RCC 7860 (cell line): ENCODE data around the gene RPL13A.
A peak's percentile ranks its signal among the peaks of the same experiment; 100 is the strongest.
"Not testable (repeated sequence)": the region's sequence is repeated elsewhere in the genome, so short reads cannot be mapped to it uniquely, and the experiment has no call there.

ENCODE experiments used
- DNase-seq: peaks from one replicate; pipeline ENCODE4 v3.0.0-alpha.2; 2015; ENCODE audit warnings: low spot score
- FAIRE-seq: peaks from 2 replicates; lab custom pipeline; 2012; peaks lifted over from hg19 to GRCh38; lab: Jason Lieb, UNC

RPL13A gene

DNA sequence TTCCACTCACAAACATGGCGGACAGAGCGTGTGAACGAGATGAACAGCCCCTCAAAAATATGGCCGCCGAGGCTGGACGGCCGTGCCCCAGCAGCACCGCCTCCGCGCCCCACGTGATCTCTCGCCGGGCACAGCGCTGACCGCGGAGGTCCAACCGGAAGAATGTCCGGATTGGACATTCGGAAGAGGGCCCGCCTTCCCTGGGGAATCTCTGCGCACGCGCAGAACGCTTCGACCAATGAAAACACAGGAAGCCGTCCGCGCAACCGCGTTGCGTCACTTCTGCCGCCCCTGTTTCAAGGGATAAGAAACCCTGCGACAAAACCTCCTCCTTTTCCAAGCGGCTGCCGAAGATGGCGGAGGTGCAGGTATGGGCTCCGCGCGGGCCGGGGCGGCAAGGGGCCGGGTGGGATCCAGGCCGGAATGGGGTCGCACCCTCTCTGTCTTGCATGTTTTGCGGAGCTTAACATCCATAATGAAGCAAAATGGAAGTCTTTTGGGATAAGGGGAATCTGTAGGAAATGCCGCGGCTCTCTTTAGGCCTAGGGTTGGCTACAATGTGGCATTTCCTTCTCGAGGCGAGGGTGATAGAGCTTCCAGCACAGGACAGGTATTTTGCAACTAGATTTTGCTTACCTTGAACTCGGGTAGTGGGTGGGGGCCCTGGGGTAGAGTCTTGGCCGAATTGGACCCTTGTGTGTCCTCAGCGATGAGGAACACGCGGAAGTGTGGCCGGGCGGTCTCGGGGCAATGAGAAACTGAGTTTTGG, at the start of gene RPL13A:
Gene RPL13A (plus strand): TSS at position 332 of the 769 bp plus-strand sequence. CDS start 22 bp downstream, at position 354.
- FAIRE-seq (peak; percentile 79), DNase-seq (peak; percentile 95)

DNA sequence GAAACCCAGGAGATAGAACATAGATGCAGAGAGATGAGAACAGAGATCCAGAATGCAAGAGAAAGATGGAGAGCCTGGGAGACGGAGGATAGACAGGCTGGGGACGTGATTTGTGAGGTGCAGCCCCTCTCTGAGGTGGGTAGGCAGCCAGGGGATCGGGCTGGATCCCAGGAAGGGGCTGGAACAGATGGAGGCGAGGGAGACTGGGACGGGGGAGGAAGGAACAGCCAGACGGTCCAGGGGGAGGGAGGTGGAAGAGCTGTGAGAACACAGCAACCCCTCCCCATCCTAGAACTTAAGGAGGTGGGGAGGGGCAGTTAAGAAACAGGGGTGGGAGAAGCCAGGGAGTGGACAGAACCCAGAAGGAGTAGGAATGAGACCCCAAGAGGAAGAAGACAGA, 49.1 kb upstream of the RPL13A start:
- FAIRE-seq: no peak

DNA sequence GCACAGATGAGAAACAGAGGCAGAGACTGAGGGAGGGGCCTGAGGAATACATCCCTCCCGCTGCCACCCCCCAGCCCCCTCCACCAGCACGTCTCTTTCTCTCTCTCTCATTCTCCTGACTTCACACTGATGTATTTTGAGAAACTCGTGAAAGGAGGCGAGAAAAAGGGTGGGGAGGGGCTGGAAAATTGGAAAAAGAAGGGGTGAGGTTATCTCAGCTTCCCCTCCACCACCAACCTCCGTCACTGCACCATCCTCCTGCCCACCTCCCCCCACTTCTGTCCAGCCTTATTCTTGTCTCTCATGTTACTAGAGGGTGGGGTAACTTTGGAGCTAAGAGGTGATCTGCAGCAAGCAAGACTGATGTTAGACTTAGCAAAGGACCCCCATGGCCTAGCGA, 47.6 kb upstream of the RPL13A start:
- DNase-seq (no peak), FAIRE-seq (no peak)

More for the DNA sequence above, 49.1 kb upstream of the RPL13A start:
- DNase-seq: no peak

DNA sequence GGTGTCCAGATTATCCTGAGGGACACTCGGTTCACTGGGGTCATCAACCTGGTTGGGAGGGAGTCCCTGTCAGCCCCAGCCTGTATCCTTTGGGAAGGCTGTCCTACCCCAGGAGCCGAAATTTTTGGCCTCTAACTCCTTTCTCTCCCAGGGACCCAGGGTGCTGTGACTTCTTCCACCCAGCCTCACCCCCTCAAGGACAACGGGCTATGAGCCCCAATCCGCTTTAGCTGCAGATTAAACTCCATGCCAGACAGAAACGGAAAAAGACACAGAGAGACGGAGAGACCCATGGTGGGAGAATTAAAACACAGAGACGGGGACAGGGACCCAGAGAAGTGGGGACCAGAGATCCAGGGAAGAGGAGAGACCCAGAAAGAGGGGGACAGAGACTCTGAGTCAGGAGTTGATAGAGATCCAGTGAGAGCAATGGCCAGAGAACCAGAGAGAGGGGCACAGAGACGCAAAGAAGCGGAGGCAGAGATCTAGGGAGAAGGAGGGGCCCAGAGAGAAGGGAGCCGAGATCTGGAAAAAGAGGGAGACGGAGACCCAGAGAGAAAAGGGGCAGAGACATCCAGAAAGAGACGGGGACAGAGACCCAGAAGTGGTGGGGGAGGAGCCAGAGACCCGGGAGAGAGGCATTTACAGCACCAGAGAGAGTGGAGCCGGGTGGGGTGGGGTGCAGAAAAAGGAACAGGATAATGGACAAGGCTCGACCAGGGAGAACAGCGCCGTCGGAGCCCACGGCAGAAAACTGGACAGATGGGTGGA, 46.8 kb upstream of the RPL13A start:
- no peak for FAIRE-seq

DNA sequence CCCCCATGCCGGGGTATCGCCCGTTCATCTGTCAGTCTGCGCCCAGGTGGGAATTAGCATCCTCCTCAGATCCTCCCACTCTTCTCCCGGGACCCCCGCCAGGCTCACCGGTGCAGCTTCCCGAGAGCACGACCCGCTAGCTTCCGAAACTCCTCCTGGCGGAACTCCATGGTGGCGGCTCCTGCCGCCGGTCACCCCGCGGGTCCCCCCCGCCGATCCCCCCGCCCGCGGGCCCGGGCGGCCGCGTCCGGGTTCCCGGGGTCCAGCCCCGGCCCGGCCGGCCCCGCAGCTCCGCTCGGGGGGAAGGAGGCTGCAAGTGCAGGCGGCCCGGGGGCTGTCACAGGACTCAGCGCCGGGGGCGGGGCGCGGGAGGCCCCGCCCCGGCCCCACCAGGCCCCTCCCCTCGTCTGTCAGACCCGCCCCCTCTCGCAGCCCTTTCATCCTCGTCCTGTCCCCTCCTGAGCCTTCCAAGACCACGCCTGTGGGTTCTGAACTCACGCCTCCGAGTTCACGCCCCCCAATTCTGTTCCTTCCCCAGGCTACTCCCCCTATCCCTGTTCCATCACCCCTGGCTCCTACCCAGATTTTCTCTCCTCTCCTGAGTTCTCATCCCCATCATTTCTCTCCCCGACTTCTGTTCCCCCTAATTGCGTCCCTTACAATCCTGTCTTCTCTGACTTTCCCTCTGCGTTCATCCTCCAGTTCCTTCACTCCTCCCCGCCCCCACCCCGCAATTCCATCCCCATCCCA, 46.0 kb upstream of the RPL13A start, which contains the start of gene SLC17A7:
Gene SLC17A7 (minus strand): TSS at position 318 of the 750 bp plus-strand sequence. CDS start 148 bp downstream, at position 170.
- DNase-seq (no peak), FAIRE-seq (no peak)

More for the DNA sequence above, 46.8 kb upstream of the RPL13A start:
- no peak for DNase-seq

DNA sequence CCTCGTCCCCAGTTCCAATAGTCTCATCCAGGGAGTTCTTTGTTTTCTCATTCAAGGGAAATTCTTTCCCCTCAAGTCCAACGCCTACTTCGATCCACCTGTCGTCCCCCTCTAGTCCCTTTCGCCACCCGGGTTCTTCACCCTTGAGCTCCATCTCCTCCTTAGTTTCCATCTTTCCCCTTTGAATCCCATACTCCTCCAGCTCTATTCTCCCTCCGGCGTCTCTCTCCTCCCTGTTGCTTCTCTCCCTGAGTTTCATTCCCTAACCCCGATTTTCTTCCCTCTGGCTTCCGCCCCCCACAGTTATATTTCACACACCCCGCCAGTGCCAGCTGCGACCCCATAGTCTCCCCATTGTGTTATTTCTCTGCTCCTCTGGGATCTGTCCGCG, 45.5 kb upstream of the RPL13A start:
- DNase-seq (no peak), FAIRE-seq (no peak)

DNA sequence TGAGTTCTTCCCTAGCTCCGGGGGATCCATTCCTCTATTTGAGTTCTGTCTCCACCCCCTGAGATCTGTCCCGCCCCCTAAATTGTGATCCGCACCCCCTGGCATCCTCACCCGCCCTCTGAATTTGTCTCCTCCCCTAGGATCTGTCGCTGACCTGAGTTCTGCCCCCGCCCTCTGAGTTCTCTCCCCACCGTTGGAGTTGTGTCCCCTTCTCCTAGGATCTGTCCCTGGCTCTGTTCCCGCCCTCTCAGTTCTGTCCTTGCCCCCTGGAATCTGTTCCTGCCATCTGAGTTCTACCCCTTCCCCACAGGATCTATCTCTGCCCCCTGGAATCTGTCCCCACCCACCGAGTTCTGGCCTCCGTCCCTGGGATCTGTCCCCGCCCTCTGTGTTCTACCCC, 45.1 kb upstream of the RPL13A start:
- FAIRE-seq (no peak), DNase-seq (no peak)

DNA sequence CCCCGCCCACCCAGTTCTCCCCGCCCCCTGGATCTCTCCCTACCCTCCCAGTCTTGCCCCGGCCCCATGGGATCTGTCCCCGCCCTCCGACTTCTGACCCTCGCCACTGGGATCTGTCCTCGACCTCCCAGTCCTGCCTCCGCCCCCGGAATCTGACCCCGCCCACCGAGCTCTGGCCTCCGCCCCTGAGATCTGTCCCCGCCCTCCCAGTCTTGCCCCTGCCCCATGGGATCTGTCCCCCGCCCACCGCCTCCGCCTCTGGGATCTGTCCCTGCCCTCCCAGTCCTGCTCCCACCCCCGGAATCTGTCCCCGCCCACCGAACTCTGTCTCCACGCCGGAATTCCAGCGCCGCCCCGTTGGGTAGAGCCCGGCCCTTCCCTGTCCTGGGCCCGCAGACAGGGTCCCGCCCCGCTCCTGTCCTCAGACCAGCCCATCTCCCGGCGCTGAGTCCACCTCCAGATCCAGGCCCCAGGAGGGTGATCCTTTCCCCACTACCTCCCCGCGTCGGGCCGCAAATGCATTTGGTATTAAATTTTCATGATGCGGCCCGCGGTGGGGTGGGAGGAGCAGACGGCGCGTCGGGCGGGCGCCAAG, 44.5 kb upstream of the RPL13A start:
- FAIRE-seq: no peak
- DNase-seq: peak; percentile 39

DNA sequence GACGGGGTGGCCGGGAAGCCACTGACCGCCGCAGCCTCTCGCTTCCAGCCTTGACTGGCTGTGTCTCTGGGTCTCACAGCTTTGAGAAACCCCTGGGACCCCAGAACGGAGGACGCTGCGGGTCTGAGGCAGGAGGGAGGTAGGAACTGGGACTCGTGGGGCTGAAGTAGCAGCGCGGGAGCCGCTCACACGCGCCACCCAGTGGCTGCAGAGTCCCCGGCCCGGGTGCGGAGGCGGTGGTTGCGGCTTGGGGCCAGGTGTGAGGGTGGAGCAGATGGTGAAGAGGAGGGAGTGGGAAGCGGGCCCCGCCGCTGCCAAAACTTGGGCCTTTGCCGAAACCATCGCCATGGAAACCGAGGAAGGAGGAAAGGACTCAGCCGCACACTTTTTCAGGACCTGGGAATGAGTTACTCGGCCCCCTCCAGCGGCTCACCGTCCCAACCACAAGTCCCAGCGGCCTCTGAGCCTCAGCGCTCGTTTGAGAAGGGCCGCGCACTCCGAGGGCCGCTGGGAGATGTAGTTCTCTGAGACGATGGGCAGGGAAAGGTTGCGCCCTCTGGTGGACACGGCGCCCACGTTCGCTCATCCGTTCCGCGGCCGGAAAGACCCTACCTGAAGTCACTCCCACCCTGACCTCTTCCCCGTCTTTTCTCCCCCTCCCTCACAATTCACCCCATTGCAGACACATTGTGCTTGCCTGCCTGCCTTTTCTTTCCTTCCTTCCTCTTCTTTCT, 43.9 kb upstream of the RPL13A start:
- peak; percentile 78 for DNase-seq
- no peak for FAIRE-seq

DNA sequence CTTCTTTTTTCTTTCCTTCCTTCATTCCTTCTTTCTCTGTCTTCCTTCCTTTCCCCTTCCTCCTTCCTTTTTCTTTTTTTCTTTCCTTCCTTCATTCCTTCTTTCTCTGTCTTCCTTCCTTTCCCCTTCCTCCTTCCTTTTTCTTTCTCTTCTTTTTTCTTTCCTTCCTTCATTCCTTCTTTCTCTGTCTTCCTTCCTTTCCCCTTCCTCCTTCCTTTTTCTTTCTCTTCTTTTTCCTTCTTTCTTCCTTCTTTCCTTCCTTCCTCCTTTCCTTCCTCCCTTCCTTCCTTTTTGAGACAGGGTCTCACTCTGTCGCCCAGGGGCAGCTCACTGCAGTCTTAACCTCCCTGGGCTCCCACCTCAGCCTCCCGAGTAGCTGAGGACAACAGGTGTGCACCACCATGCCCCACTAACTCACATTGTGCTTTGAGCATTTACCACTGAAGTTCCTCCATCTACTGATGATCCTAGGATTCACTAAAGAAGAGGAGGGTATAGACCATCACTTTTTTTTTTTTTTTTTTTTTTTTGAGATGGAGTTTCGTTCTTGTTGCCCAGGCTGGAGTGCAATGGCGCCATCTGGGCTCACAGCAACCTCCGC, 43.2 kb upstream of the RPL13A start:
- FAIRE-seq, DNase-seq: not testable (repeated sequence)

DNA sequence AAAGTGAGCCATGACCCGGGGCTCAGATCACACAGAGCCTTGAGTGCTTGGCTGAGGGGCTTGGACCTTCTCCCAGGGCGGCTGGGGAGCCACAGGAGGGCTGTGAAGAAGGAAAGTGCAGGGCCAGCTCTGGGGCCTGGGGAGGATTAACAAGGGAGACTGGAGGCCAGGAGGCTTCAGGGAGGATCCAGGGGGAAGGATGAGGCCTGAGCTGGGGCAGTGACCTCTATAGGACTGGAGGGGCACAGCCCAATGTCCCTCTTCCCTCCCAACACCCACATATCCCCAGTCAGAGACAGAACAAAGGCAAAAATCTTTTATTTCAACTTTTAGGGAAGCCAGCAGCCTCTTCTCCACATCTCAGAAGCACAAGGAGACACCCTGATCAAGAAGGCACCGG, 41.4 kb upstream of the RPL13A start:
- DNase-seq (no peak), FAIRE-seq (no peak)

DNA sequence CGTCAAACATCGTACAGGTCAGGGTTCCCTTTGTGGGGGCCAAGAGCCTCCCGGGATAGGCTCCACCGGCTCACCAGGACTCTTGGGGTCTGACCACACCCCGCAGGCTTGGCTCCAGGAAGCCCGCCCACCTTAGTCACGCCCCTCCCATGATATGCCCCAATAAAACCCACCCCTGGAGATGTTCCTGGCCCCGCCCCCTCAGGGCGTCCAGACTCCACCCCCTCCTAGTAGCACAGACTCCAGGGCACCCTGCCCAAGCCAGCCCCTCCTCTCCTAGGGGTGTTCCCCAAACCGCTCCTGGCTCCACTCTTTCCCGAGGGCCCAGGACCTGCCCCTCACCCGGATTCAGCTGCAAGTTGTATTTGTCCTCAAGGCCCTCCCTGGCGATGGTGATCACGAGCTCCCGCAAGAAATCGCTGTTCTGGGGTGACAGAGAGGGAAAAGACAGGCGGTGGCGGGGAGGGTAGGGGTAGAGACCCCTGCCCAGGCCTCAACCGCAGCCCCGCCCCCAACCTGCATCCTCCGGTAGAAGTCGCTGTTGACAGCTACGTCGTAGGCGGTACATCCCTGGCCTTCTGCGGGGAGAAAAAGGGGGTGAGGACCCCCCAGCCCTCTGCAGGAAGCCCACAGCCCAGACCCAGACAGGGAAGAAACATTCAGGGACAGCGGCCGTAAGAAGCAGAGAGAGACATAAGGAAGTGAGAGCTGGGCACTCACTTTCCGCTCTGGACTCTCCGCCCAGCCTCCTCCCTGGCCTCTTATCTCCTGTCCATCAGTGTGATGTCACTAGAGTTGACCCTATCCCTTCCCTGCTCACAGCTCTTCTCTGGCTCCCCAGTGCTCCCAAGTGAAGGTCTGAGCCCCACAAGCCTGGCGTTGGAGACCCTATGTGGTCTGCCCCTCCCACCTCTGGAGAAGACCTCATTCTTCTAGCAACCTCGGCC, 39.6 kb upstream of the RPL13A start:
- DNase-seq: no peak

DNA sequence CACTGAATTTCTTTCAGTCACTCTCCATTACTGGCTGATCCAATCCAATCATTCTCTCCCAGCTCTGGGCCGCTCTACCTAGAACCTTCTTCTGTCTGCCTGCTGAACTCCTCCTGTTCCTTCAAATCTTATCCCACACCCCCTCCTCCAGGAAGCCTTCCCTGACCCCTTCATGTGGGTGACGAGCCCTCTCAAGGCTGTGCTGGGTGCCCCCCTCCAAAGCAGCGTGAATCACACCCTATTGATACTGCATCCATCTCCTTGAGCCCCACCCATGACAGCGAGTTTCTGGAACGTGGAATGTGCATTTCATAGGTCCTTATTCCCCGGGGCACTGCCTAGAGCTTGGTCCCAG, 39.0 kb upstream of the RPL13A start:
- no peak for DNase-seq
- no peak for FAIRE-seq

More for the DNA sequence above, 39.6 kb upstream of the RPL13A start:
- no peak for FAIRE-seq

DNA sequence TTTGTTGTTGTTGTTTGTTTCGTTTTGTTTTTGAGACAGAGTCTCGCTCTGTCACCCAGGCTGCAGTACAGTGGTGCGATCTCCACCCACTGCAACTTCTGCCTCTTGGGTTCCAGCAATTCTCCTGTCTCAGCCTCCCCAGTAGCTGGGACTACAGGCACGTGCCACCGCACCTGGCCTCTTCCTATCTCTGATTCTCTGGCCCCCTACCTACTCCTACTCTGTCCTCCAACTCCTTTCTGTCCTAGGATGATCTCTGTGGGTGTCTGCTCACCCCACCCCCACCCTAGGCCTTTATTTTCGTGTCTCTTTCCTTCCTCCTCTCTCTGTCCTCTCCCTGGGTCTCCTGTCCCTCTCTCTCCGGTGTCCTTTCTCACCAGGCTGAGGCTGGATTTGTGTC, 37.0 kb upstream of the RPL13A start:
- no peak for FAIRE-seq
- DNase-seq: no peak

DNA sequence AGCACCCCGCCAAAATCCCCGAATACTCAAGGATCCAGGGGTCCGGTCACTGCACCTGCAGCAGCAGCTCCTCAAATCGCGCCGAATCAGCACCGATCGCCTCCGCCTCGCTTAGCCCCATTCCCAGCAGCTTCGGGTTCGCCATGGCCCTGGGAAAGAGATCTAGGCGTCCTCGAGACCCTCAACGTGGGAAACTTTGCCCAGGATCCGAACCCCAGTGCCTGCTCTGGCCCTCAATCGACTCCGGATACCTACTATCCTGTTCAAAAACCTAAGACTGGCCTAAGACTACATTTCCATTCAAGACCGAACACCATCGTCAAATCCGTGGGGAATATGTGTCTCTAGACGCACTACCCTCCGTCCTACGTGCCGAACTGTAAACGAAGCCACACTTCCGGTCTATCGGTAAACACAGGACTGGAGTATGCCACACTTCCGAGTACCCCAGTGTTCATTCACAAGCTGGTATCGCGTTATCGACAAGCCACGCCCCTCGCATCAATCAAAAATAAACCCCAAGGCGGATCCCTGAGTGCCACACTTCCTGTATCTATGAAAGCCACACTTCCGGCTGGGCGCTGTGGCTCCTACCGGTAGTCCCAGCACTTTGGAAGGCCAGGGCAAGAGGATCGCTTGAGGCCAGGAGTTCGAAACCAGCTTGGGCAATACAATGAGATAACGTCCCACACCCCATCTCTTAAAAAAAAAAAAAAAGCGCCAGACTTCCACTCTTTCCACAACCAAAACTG, 35.8 kb upstream of the RPL13A start, which contains the start of gene PIH1D1:
Gene PIH1D1 (minus strand): TSS at position 385 of the 752 bp plus-strand sequence. CDS start 240 bp downstream, at position 145.
- DNase-seq: peak; percentile 98
- peak; percentile 89 for FAIRE-seq

DNA sequence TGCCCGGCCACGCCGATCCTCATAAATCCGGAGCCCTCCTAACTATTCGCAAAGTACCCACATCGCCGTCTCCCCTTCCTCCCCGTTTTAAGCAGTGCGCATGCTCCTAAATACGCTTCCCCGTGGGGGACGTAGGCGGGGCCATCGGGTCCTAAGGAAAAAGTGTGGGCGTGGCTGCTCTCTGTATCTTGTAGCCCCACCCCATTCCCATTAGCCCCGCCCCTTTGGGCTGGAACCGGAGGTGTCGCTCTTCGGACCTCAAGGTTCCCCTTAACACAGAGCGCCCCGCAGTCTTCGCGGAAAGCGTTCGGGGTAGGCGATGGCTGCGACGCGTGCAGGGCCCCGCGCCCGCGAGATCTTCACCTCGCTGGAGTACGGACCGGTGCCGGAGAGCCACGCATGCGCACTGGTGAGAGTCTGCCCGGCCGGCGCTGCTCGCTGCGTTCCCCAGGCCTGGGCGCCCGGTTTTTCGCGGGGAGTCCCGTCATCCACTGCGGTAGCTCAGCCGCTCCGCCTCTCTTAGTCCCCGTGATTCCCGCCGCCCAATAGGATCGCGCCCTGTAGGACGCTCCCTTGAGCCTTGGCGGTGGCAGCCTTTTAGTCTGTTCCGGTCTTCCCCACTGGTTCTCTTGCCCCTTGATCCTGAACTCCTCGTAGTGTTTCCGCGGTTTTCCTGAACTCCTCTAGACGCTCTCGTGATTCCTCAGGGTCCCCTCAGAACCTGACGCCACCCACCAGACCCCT, 34.2 kb upstream of the RPL13A start, which contains the start of gene ALDH16A1:
Gene ALDH16A1 (plus strand): TSS at position 213 of the 744 bp plus-strand sequence. CDS start 107 bp downstream, at position 320.
- DNase-seq (peak; percentile 88), FAIRE-seq (peak; percentile 47)

DNA sequence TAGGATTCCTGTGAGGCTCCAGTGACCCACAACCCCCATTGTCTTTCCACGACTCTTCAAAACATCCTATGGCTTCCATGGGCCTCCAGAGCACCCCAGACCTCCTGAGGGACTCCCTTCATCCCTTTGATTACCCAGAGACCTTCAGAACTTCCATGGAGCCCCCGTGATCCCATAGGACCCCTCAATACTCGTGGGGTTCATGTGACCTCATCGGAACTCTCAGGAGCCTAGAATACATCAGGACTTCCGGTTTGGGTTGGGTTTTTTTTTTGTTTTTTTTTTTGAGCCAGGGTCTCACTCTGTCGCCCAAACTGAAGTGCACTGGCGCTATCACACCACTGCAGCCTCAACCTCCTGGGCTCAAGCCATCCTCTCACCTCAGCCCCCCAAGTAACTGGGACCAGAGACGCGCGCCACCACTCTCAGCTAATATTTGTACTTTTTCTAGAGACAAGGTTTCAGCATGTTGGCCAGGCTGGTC, 33.6 kb upstream of the RPL13A start:
- FAIRE-seq: no peak

More for the DNA sequence above, 33.6 kb upstream of the RPL13A start:
- no peak for DNase-seq
